ENCODE measurements around the gene UBE2E1.

UBE2E1 gene

DNA sequence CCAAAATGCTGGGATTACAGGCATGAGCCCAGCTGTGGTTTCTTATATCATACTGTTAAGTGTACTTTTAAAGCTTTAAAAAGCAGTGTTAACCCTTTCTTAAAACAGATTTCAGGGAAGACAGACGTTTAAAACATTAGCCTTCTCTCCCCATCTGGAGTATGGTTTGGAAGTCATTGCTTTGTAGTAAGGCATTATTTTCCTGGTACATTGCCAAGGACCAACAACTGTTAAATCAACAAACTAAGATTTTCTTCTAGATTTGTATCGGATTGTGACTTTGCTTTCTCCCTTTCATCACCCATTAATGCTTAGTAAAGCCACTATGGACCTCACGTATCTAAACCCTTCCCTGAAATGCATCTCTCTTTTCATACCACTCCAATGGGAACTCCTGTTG is 50.5 kb downstream of the UBE2E1 start:
- TF ChIP-seq EZH2 (IDR thresholded peaks at IDR 0.05; ENCODE audit: borderline replicate concordance, low read length): no peak
- TF ChIP-seq, protein P1, sequence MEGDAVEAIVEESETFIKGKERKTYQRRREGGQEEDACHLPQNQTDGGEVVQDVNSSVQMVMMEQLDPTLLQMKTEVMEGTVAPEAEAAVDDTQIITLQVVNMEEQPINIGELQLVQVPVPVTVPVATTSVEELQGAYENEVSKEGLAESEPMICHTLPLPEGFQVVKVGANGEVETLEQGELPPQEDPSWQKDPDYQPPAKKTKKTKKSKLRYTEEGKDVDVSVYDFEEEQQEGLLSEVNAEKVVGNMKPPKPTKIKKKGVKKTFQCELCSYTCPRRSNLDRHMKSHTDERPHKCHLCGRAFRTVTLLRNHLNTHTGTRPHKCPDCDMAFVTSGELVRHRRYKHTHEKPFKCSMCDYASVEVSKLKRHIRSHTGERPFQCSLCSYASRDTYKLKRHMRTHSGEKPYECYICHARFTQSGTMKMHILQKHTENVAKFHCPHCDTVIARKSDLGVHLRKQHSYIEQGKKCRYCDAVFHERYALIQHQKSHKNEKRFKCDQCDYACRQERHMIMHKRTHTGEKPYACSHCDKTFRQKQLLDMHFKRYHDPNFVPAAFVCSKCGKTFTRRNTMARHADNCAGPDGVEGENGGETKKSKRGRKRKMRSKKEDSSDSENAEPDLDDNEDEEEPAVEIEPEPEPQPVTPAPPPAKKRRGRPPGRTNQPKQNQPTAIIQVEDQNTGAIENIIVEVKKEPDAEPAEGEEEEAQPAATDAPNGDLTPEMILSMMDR (IDR thresholded peaks at IDR 0.05; ENCODE audit: low read length): no peak
- peaks cover 28% of the 10 kb centered on the region; the same call in 1 of the 2 replicates for H3K79me2 ChIP-seq (ENCODE audit: insufficient read depth, low read length)
- 0 out of 2 replicates have a peak, but pooled peaks cover 8% of the 10 kb centered on the region for H3K36me3 ChIP-seq (ENCODE audit: insufficient read depth, low read length)
- peaks cover 4% of the 10 kb centered on the region; the same call in 1 of the 2 replicates for H3F3A ChIP-seq (ENCODE audit: insufficient read depth, low read length)
- no peak overlapping the region for H2AFZ ChIP-seq (ENCODE audit: low read length)
- no peaks in the 10 kb centered on the region for H3K27me3 ChIP-seq (ENCODE audit: insufficient read depth, low read length)
- H3K4me1 ChIP-seq (ENCODE audit: insufficient read depth, low read length, severe bottlenecking): peaks cover 40% of the 10 kb centered on the region
- peak overlapping the region; percentile 28 for H3K4me3 ChIP-seq (ENCODE audit: low read depth, low read length, poor library complexity, severe bottlenecking)
- H3K4me2 ChIP-seq (ENCODE audit: low read length): peak overlapping the region; percentile 61
- H3K9me3 ChIP-seq (ENCODE audit: low read length): no peaks in the 10 kb centered on the region
- no peaks in the 10 kb centered on the region for H4K20me1 ChIP-seq (ENCODE audit: insufficient read depth, low read length)
- no peaks in the 10 kb centered on the region for H3K9me2 ChIP-seq (ENCODE audit: low read depth, low read length)
- peak overlapping the region; percentile 24; the same call in 1 of the 2 replicates for H3K9ac ChIP-seq (ENCODE audit: low read length)
- peak overlapping the region; percentile 88 for H3K27ac ChIP-seq (ENCODE audit: low read depth, low read length, poor library complexity, severe bottlenecking)

DNA sequence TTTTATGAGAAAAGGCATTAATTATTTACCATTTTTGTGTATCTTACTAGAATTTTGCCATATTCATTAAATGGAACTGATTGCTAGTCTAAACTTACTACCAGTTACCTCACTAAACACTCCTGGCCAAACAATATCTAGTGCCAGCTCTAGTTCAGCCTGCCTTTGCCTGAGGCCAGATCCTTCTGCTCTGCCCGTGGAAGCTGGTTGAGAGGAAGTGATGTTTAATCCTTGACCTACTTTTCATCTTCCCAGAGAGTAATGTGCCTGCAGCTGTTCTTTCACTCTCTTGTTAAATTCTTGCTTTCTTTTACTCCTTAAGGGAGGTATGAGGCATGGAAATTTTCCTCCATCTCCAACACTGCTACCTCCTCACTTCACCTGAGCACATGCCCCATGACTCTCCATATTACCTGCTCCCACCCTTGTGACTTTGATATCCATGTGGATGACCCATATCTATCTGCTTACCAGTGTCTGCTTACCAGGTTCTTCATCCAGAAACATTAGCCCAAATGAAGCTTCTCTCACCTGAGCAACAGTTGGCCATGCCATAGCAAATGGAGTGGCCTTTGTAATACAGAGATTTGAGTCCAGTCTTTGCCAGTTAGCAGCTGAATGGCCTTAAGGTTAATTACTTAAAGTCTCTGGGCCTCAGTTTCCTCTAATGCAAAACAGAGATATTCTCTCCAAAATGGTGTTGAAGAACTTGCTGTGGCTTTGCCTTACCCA is 53.4 kb downstream of the UBE2E1 start:
- H3K4me1 ChIP-seq (ENCODE audit: insufficient read depth, low read length, severe bottlenecking): peaks cover 41% of the 10 kb centered on the region
- H3K27ac ChIP-seq (ENCODE audit: low read depth, low read length, poor library complexity, severe bottlenecking): peak overlapping the region; percentile 18
- H3K79me2 ChIP-seq (ENCODE audit: insufficient read depth, low read length): peaks cover 20% of the 10 kb centered on the region; the same call in 1 of the 2 replicates

DNA sequence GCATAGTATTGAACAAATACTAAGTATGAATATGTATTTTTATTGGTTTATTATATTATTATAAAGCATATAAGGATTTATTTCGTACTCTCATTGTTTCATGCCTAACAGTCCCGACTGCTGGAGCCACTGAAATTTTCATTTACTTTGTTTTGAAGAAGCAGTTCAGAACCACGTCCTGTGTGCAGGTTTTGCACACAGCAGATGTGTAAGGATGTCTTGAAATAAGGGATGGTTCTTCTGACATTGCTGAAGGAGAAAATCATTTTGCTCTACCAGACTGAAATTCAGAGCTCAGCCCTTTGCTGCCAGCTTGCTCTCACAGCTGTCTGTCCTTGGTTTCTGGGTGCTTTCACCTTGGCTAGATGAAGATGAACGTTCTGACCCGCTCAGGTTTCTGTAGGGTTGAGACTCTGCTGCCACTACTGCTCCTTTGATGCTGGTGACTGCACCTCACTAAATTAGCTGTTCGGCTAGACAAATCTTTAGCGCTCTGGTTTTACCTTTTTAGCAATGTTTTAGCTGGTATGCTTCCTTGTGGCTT is 54.2 kb downstream of the UBE2E1 start:
- Histone ChIP-seq H3K27ac (ENCODE audit: low read depth, low read length, poor library complexity, severe bottlenecking) (no peak overlapping the region), H2AFZ (ENCODE audit: low read length) (no peak overlapping the region), H3K36me3 (ENCODE audit: insufficient read depth, low read length) (no peaks in the 10 kb centered on the region), H3K4me3 (ENCODE audit: low read depth, low read length, poor library complexity, severe bottlenecking) (no peak overlapping the region), H3K27me3 (ENCODE audit: insufficient read depth, low read length) (no peaks in the 10 kb centered on the region), H3F3A (ENCODE audit: insufficient read depth, low read length) (peaks cover 4% of the 10 kb centered on the region; the same call in 1 of the 2 replicates), H3K4me1 (ENCODE audit: insufficient read depth, low read length, severe bottlenecking) (peaks cover 49% of the 10 kb centered on the region), H3K9me2 (ENCODE audit: low read depth, low read length) (no peaks in the 10 kb centered on the region), H3K79me2 (ENCODE audit: insufficient read depth, low read length) (peaks cover 20% of the 10 kb centered on the region; the same call in 1 of the 2 replicates), H3K9me3 (ENCODE audit: low read length) (no peaks in the 10 kb centered on the region), H3K4me2 (ENCODE audit: low read length) (no peak overlapping the region), H4K20me1 (ENCODE audit: insufficient read depth, low read length) (no peaks in the 10 kb centered on the region), H3K9ac (ENCODE audit: low read length) (no peak overlapping the region)
- TF ChIP-seq, protein P1 (IDR thresholded peaks at IDR 0.05; ENCODE audit: low read length): no peak
- no peak for TF ChIP-seq EZH2 (IDR thresholded peaks at IDR 0.05; ENCODE audit: borderline replicate concordance, low read length)

More for the DNA sequence above, 53.4 kb downstream of the UBE2E1 start:
- Histone ChIP-seq H3K27me3 (ENCODE audit: insufficient read depth, low read length) (no peaks in the 10 kb centered on the region), H3K4me3 (ENCODE audit: low read depth, low read length, poor library complexity, severe bottlenecking) (no peak overlapping the region), H4K20me1 (ENCODE audit: insufficient read depth, low read length) (no peaks in the 10 kb centered on the region), H3K36me3 (ENCODE audit: insufficient read depth, low read length) (no peaks in the 10 kb centered on the region), H3K9ac (ENCODE audit: low read length) (no peak overlapping the region), H3F3A (ENCODE audit: insufficient read depth, low read length) (peaks cover 4% of the 10 kb centered on the region; the same call in 1 of the 2 replicates), H3K4me2 (ENCODE audit: low read length) (no peak overlapping the region), H3K9me3 (ENCODE audit: low read length) (no peaks in the 10 kb centered on the region), H3K9me2 (ENCODE audit: low read depth, low read length) (no peaks in the 10 kb centered on the region), H2AFZ (ENCODE audit: low read length) (no peak overlapping the region)
- no peak for TF ChIP-seq EZH2 (IDR thresholded peaks at IDR 0.05; ENCODE audit: borderline replicate concordance, low read length)
- TF ChIP-seq, protein P1 (IDR thresholded peaks at IDR 0.05; ENCODE audit: low read length): no peak
